Fibroblast of the aortic adventitia (primary cell): ENCODE data around the gene RPL13. TPM values are rescaled to one million over a fixed set of nuclear protein-coding genes. Genes with fewer than 3 reads are reported as not detected.

Source experiments
- DNase-seq: peaks from one replicate; pipeline ENCODE4 v3.0.0-alpha.2; 2010; ENCODE audit warnings: low read depth
- H3K4me3 ChIP-seq: 2 replicates; pipeline ENCODE4 v1.5.1; 2011; ENCODE audit warnings: low read depth, mild to moderate bottlenecking, control low read depth, low read length, moderate library complexity
- CTCF ChIP-seq: IDR thresholded peaks from 2 replicates; pipeline ENCODE4 v1.5.1; 2011; ENCODE audit warnings: mild to moderate bottlenecking, low read length, control low read depth, inconsistent platforms; ENCODE audit not compliant: insufficient read depth
- total RNA-seq: library from RNA; depleted of rRNA; stranded (reverse); fragments of >200 nt; gene quantifications from 2 replicates; pipeline ENCODE4 v1.2.3, GENCODE V29; 2012; ENCODE audit warnings: low replicate concordance

RPL13 gene
- total RNA-seq, 1 donor = 3,366 TPM

- H3K4me3 ChIP-seq = no peak overlapping the region
- no peak for TF ChIP-seq CTCF
- no peak for DNase-seq
These were observed 15.8 kb upstream of the RPL13 start for GRCh38 chr16:89544713-89545043.

GRCh38 chr16:89545044-89545830 is 15.2 kb upstream of the RPL13 start:
- no peak for TF ChIP-seq CTCF
- no peak overlapping the region for H3K4me3 ChIP-seq
- no peak for DNase-seq

GRCh38 chr16:89545831-89546574 is 14.5 kb upstream of the RPL13 start:
- no peak for TF ChIP-seq CTCF
- H3K4me3 ChIP-seq = no peak overlapping the region
- DNase-seq = no peak

- H3K4me3 ChIP-seq = no peak overlapping the region
- no peak for DNase-seq
- TF ChIP-seq CTCF = no peak
These were observed 13.7 kb upstream of the RPL13 start for GRCh38 chr16:89546781-89547180.

- no peak overlapping the region for H3K4me3 ChIP-seq
- DNase-seq = no peak
- TF ChIP-seq CTCF = no peak
These were observed 13.2 kb upstream of the RPL13 start for GRCh38 chr16:89547291-89547690.

GRCh38 chr16:89547860-89548259 is 12.6 kb upstream of the RPL13 start:
- TF ChIP-seq CTCF = no peak
- H3K4me3 ChIP-seq = no peak overlapping the region
- DNase-seq = no peak
